ENCODE results near the gene CISD1. TPM values are rescaled to one million over a fixed set of nuclear protein-coding genes. Genes with fewer than 3 reads are reported as not detected.

The CISD1 gene
- total RNA-seq, 2 experiments from 2014 or later, result 22.4 to 44.5 TPM

GRCh38 chr10:58278962-58279307 lies 10.0 kb downstream of the CISD1 start:
- Histone ChIP-seq H2AFZ (ENCODE audit: low read length) (no peak overlapping the region), H3K9me3 (ENCODE audit: low read length) (no peaks in the 10 kb centered on the region), H3K4me2 (ENCODE audit: low read length) (no peak overlapping the region), H3K36me3 (ENCODE audit: insufficient read depth, low read length) (peaks cover 70% of the 10 kb centered on the region), H3K4me1 (ENCODE audit: insufficient read depth, low read length, poor library complexity, severe bottlenecking) (peaks cover 13% of the 10 kb centered on the region), H3K4me3 (ENCODE audit: low read depth, low read length, poor library complexity, severe bottlenecking) (no peak overlapping the region), H3K79me2 (ENCODE audit: insufficient read depth, low read depth, low read length) (peaks cover 29% of the 10 kb centered on the region), H3K9me2 (ENCODE audit: insufficient read depth, low read length) (no peaks in the 10 kb centered on the region), H3K27ac (ENCODE audit: low read depth, low read length, poor library complexity, severe bottlenecking) (no peak overlapping the region), H4K20me1 (ENCODE audit: insufficient read depth, low read length) (peaks cover 9% of the 10 kb centered on the region; the same call in 1 of the 2 replicates)
- CTCF ChIA-PET (ENCODE audit: unreplicated experiment), result no interaction called here
- DNase-seq (ENCODE audit: low spot score), result no peak
- TF ChIP-seq CTCF (conservative IDR thresholded peaks at IDR 0.05; ENCODE audit: low read length) (no peak), EZH2phosphoT487 (IDR thresholded peaks at IDR 0.05; ENCODE audit: borderline replicate concordance, low read depth, low read length) (no peak)
- no TSS peak for BruUV-seq (replicated peaks)
- POLR2A ChIA-PET, result no interaction called here
- intact Hi-C loops (cut with micrococcal nuclease; ENCODE audit: unreplicated experiment), result no loop called here

- Histone ChIP-seq H3K4me3 (ENCODE audit: low read depth, low read length, poor library complexity, severe bottlenecking) (no peak overlapping the region), H3K4me1 (ENCODE audit: insufficient read depth, low read length, poor library complexity, severe bottlenecking) (peaks cover 13% of the 10 kb centered on the region), H3K4me2 (ENCODE audit: low read length) (no peak overlapping the region), H3K9me2 (ENCODE audit: insufficient read depth, low read length) (no peaks in the 10 kb centered on the region), H3K79me2 (ENCODE audit: insufficient read depth, low read depth, low read length) (peaks cover 21% of the 10 kb centered on the region; the same call in 1 of the 2 replicates), H2AFZ (ENCODE audit: low read length) (no peak overlapping the region), H3K27ac (ENCODE audit: low read depth, low read length, poor library complexity, severe bottlenecking) (no peak overlapping the region), H3K9me3 (ENCODE audit: low read length) (no peaks in the 10 kb centered on the region), H3K36me3 (ENCODE audit: insufficient read depth, low read length) (peaks cover 82% of the 10 kb centered on the region), H4K20me1 (ENCODE audit: insufficient read depth, low read length) (peaks cover 9% of the 10 kb centered on the region; the same call in 1 of the 2 replicates)
- POLR2A ChIA-PET, result interaction anchor here (0.7 to 1.7 kb wide), 4 partner anchors 9 to 15 kb away, joined by 3 to 11 read pairs (median 4); partner anchors contain the start of gene CISD1
- CTCF ChIA-PET (ENCODE audit: unreplicated experiment), result interaction anchor here (0.7 kb wide), 1 partner anchor 12 kb away, joined by 3 read pairs; the partner anchor contains the start of gene CISD1
- intact Hi-C loops (cut with micrococcal nuclease; ENCODE audit: unreplicated experiment), result no loop called here
- BruUV-seq (replicated peaks), result TSS peak; percentile 5
- DNase-seq (ENCODE audit: low spot score), result no peak
- no peak for TF ChIP-seq CTCF (conservative IDR thresholded peaks at IDR 0.05; ENCODE audit: low read length)
- no peak for TF ChIP-seq EZH2phosphoT487 (IDR thresholded peaks at IDR 0.05; ENCODE audit: borderline replicate concordance, low read depth, low read length)
These were observed 11.5 kb downstream of the CISD1 start for GRCh38 chr10:58280477-58280876.

GRCh38 chr10:58281092-58281752 lies 12.3 kb downstream of the CISD1 start:
- no peak overlapping the region for H3K4me2 ChIP-seq (ENCODE audit: low read length)
- peaks cover 13% of the 10 kb centered on the region for H3K4me1 ChIP-seq (ENCODE audit: insufficient read depth, low read length, poor library complexity, severe bottlenecking)
- DNase-seq (ENCODE audit: low spot score), result no peak
- peaks cover 9% of the 10 kb centered on the region; the same call in 1 of the 2 replicates for H4K20me1 ChIP-seq (ENCODE audit: insufficient read depth, low read length)
- no peak overlapping the region for H2AFZ ChIP-seq (ENCODE audit: low read length)
- H3K9me2 ChIP-seq (ENCODE audit: insufficient read depth, low read length), result no peaks in the 10 kb centered on the region
- POLR2A ChIA-PET, result interaction anchor here (1.4 to 1.7 kb wide), 2 partner anchors 10 to 12 kb away, joined by 5 to 11 read pairs; partner anchors contain the start of gene CISD1
- no TSS peak for BruUV-seq (replicated peaks)
- H3K4me3 ChIP-seq (ENCODE audit: low read depth, low read length, poor library complexity, severe bottlenecking), result no peak overlapping the region
- peaks cover 80% of the 10 kb centered on the region for H3K36me3 ChIP-seq (ENCODE audit: insufficient read depth, low read length)
- CTCF ChIA-PET (ENCODE audit: unreplicated experiment), result no interaction called here
- no peaks in the 10 kb centered on the region for H3K9me3 ChIP-seq (ENCODE audit: low read length)
- TF ChIP-seq EZH2phosphoT487 (IDR thresholded peaks at IDR 0.05; ENCODE audit: borderline replicate concordance, low read depth, low read length) (no peak), CTCF (conservative IDR thresholded peaks at IDR 0.05; ENCODE audit: low read length) (no peak)
- H3K27ac ChIP-seq (ENCODE audit: low read depth, low read length, poor library complexity, severe bottlenecking), result no peak overlapping the region
- intact Hi-C loops (cut with micrococcal nuclease; ENCODE audit: unreplicated experiment), result no loop called here
- H3K79me2 ChIP-seq (ENCODE audit: insufficient read depth, low read depth, low read length), result peaks cover 14% of the 10 kb centered on the region; the same call in 1 of the 2 replicates
